WERI-Rb-1 (cell line): ENCODE measurements around the gene SEMA3G.

Experiments
- DNase-seq: peaks from one replicate; pipeline ENCODE4 v3.0.0-alpha.2; 2020
- H3K27ac ChIP-seq: fragments of 250-450 bp; sonication (Bioruptor Pico); 2 replicates; pipeline ENCODE4 v1.5.1; 2020; ENCODE audit warnings: mild to moderate bottlenecking, moderate library complexity
- H3K27me3 ChIP-seq: fragments of 250-450 bp; sonication (Bioruptor Pico); 2 replicates; pipeline ENCODE4 v1.5.1; 2021; ENCODE audit warnings: mild to moderate bottlenecking, low read depth, moderate library complexity; ENCODE audit not compliant: insufficient read depth, severe bottlenecking
- H3K36me3 ChIP-seq: fragments of 250-450 bp; sonication (Bioruptor Pico); 2 replicates; pipeline ENCODE4 v1.5.1; 2020; ENCODE audit warnings: mild to moderate bottlenecking, moderate library complexity
- H3K4me3 ChIP-seq: 2 replicates; pipeline ENCODE4 v1.5.1; 2011; ENCODE audit warnings: low read depth, mild to moderate bottlenecking, control low read depth, low read length
- H3K9me3 ChIP-seq: fragments of 250-450 bp; sonication (Bioruptor Pico); 2 replicates; pipeline ENCODE4 v1.5.1; 2021; ENCODE audit warnings: mild to moderate bottlenecking, moderate library complexity; ENCODE audit not compliant: severe bottlenecking
- TF ChIP-seq, protein P1 (sequence below): IDR thresholded peaks from 2 replicates; pipeline ENCODE4 v1.5.1; 2011; ENCODE audit warnings: low read depth, mild to moderate bottlenecking, control low read depth, inconsistent platforms, low read length

The SEMA3G gene

DNA sequence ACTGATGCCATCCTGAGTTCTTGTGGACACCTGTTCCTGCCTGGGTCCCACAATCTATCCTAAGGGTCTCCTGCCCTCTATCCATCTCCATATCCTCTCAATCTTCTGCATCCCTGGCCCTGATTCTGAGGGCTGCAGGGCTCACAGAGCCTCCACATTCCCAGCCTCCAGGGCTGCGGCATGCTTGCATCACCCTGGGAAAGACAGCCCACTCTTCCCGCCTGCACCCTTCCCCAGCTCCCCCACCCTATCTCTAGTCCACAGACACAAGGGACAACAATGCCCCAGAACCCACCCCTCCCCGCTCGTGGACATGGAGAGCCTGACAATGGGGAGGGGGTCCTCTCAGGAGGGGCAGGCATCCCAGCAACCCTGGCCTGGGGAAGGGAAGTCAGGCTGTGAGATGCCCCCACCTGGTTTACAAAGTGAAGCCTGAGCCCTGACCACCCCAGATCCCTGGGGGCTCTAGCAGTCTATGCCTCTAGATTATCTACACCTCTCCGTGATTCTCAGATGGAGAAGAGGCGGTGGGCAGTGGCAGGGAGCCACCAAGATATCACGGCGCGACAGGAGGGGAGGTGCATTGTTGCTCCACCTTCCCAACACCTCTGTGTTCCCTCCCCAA, 10.3 kb downstream of the SEMA3G start:
- Histone ChIP-seq H3K36me3 (no peaks in the 10 kb centered on the region), H3K4me3 (no peak overlapping the region), H3K27me3 (no peaks in the 10 kb centered on the region), H3K9me3 (no peaks in the 10 kb centered on the region), H3K27ac (peak overlapping the region; percentile 66)
- peak; percentile 9 for DNase-seq
- TF ChIP-seq, protein P1, sequence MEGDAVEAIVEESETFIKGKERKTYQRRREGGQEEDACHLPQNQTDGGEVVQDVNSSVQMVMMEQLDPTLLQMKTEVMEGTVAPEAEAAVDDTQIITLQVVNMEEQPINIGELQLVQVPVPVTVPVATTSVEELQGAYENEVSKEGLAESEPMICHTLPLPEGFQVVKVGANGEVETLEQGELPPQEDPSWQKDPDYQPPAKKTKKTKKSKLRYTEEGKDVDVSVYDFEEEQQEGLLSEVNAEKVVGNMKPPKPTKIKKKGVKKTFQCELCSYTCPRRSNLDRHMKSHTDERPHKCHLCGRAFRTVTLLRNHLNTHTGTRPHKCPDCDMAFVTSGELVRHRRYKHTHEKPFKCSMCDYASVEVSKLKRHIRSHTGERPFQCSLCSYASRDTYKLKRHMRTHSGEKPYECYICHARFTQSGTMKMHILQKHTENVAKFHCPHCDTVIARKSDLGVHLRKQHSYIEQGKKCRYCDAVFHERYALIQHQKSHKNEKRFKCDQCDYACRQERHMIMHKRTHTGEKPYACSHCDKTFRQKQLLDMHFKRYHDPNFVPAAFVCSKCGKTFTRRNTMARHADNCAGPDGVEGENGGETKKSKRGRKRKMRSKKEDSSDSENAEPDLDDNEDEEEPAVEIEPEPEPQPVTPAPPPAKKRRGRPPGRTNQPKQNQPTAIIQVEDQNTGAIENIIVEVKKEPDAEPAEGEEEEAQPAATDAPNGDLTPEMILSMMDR: no peak

DNA sequence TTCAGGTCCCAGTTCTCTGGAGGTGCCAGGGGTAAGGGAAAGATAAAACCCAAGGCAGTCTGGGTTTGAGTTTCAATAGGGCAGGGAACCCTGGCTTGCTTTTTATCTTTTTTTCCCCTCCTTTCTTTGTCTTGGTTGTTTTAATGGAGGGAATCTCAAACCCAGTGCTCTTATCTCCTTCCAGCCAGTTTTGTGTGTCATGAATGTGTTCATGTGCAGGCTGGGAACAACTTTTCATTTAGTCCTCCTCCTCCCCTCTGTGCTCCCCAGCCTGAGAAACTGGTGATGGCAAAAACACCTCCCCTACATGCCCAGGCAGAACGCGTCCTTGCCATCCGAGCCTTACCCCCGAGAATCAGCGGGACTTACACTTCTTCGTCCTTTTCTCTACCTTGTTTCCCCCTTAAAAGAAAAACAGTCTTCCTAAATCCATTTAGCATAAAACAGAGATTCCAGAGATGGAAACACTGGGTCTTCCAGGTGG, 10.9 kb downstream of the SEMA3G start:
- TF ChIP-seq, protein P1: no peak
- no peak for DNase-seq
- peak overlapping the region; percentile 66 for H3K27ac ChIP-seq

DNA sequence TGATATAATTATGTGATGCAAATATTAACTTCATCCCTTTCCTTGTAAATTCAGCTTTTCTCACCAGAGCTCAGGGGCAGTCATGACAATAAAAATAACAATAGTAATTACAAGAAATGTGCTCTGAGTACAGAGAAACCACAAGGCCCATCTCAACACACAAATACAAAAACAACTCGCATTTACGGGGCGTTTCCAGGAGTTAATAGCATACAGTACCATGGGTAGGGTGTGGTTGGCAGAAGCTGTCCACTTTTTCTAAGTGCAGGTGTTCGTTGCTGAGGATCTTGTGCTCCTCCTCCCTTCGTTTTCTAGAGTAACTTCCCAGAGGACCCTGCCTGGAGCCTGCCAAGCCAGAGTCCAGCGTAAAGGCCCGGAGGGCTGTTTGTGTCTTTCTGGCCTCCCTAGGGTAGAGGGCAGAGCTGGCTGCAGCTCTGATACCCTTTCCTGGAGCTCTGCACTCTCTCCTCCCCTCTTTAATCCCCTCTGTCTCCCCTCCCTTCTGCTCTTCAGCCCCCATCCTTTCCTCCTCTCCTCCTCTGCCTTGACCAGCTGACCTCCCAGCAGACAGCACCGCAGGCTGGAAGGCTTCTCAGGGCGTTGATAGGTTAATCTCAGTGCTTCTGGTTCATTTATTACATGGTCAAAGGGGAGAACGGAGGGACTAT, 11.4 kb downstream of the SEMA3G start:
- no peaks in the 10 kb centered on the region for H3K27me3 ChIP-seq
- H3K9me3 ChIP-seq: no peaks in the 10 kb centered on the region
- TF ChIP-seq, protein P1: no peak
- peak overlapping the region; percentile 66 for H3K27ac ChIP-seq
- H3K36me3 ChIP-seq: no peaks in the 10 kb centered on the region
- H3K4me3 ChIP-seq: no peak overlapping the region
- peak; percentile 81 for DNase-seq

More for the DNA sequence above, 10.9 kb downstream of the SEMA3G start:
- Histone ChIP-seq H3K27me3 (no peaks in the 10 kb centered on the region), H3K4me3 (no peak overlapping the region), H3K9me3 (no peaks in the 10 kb centered on the region), H3K36me3 (no peaks in the 10 kb centered on the region)

DNA sequence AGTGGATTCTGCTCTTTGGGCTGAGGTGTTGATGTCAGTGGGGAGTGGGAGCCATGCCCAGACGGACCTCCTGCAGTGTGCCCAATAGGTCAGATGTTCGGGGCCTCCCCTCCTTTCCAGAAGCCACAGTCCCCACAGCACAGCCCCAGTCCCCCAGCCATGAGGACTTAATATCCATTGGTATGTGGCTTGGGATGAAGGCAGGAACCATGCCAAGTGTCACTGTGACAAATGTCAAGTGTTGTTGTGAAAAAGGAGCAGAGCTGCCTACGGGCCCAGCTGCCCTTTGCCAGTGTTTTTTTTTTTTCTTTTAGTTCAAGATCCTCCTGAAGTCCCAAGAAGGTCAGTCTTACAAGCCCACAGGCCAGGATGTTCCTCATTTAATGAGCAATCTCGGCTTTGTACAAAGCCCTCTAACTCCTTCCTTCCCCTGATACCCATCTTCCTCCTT, 12.2 kb downstream of the SEMA3G start:
- Histone ChIP-seq H3K36me3 (no peaks in the 10 kb centered on the region), H3K27ac (peak overlapping the region; percentile 66; the same call in 1 of the 2 replicates), H3K27me3 (no peaks in the 10 kb centered on the region), H3K9me3 (no peaks in the 10 kb centered on the region), H3K4me3 (no peak overlapping the region)
- DNase-seq: no peak
- TF ChIP-seq, protein P1: no peak

DNA sequence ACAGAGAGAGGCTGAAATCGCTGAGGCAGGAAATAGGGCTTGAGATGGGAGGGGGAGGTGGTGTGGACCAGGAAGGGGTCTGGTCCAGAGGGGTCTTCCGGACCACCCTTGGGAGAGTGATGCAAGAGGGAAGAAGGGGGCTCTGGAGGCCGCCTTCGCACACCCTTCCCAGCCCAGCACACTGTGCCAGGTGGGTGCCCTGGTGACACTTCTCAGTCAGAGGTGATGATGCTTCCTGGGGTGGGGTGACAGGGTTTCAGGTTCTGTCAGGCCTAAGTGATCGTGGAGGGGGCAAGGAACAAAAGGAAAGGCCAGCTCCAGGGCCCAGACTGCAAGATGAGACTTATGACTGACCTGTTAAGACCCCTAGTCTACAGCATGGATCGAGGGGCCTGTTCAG, 12.7 kb downstream of the SEMA3G start:
- H3K9me3 ChIP-seq: no peaks in the 10 kb centered on the region
- H3K27me3 ChIP-seq: no peaks in the 10 kb centered on the region
- H3K27ac ChIP-seq: no peak overlapping the region; the same call in 1 of the 2 replicates
- H3K4me3 ChIP-seq: no peak overlapping the region
- TF ChIP-seq, protein P1: no peak
- H3K36me3 ChIP-seq: no peaks in the 10 kb centered on the region
- no peak for DNase-seq
